Tibial artery (tissue), 4 donors: ENCODE results near the gene DGCR2.

Source experiments
- DNase-seq, 2 donors: peaks; one replicate each; pipeline ENCODE4 v3.0.0-alpha.2; 2019
- H3K27ac ChIP-seq, 2 donors: fragments of 200-600 bp; sonication (generic) in 1 of 2; 1 replicate in 1 of 2; 2 replicates in 1 of 2; pipeline ENCODE4 v1.5.1; 2018 to 2019; ENCODE audit warnings: mild to moderate bottlenecking in 1 of 2
- H3K27me3 ChIP-seq, 2 donors: fragments of 200-600 bp; sonication (generic) in 1 of 2; one replicate each; pipeline versions ENCODE4 v1.5.1 to v1.6.0; 2016 to 2019
- H3K36me3 ChIP-seq, 3 donors: fragments of 200-600 bp; sonication (generic) in 2 of 3; one replicate each; pipeline ENCODE4 v1.5.1; 2016 to 2019; ENCODE audit warnings: mild to moderate bottlenecking in 2 of 3
- H3K4me1 ChIP-seq, 4 donors: fragments of 200-600 bp; sonication (generic) in 2 of 4; 1 replicate in 3 of 4; 2 replicates in 1 of 4; pipeline ENCODE4 v1.5.1; 2016 to 2019
- H3K4me3 ChIP-seq, 2 donors: fragments of 200-600 bp; sonication (generic) in 1 of 2; 1 replicate in 1 of 2; 2 replicates in 1 of 2; pipeline ENCODE4 v1.5.1; 2018 to 2019; ENCODE audit warnings: mild to moderate bottlenecking in 2 of 2
- H3K9me3 ChIP-seq, 3 donors: fragments of 200-600 bp; sonication (generic) in 1 of 3; one replicate each; pipeline ENCODE4 v1.5.1; 2016 to 2019
- CTCF ChIP-seq, 2 experiments: fragments of 200-600 bp in 1 of 2; fragments of 450-650 bp in 1 of 2; IDR thresholded peaks; one replicate each; pipeline ENCODE4 v1.5.1; 2017 to 2019; ENCODE audit warnings: antibody characterized with exemption in 2 of 2, mild to moderate bottlenecking in 1 of 2, moderate library complexity in 1 of 2
- intact Hi-C: fragments of 100-400 bp; cut with DNase I; formaldehyde crosslinking; loops from one replicate; pipeline ENCODE4 v1.15.0; 2023; ENCODE audit warnings: low total_unique reads

DGCR2 gene

GRCh38 chr22:19022755-19023154 is 99.5 kb downstream of the DGCR2 start:
- no peak for DNase-seq

GRCh38 chr22:19019679-19020032 is 102.6 kb downstream of the DGCR2 start:
- Histone ChIP-seq H3K9me3 (no peaks in the 10 kb centered on the region), H3K27me3 (peaks cover 0 to 28% of the 10 kb centered on the region in 2 donors), H3K4me1 (no peaks in the 10 kb centered on the region), H3K4me3 (no peak overlapping the region), H3K36me3 (no peaks in the 10 kb centered on the region), H3K27ac (no peak overlapping the region)
- intact Hi-C loops, result no loop called here
- TF ChIP-seq CTCF (IDR thresholded peaks at IDR 0.05), result no peak
- no peak for DNase-seq

More at GRCh38 chr22:19022755-19023154, 99.5 kb downstream of the DGCR2 start:
- no peak overlapping the region for H3K27ac ChIP-seq
- H3K9me3 ChIP-seq, result no peaks in the 10 kb centered on the region
- peaks cover 0 to 29% of the 10 kb centered on the region in 2 donors for H3K27me3 ChIP-seq
- TF ChIP-seq CTCF (IDR thresholded peaks at IDR 0.05), result no peak
- H3K4me3 ChIP-seq, result no peak overlapping the region
- no peaks in the 10 kb centered on the region for H3K4me1 ChIP-seq
- intact Hi-C loops, result no loop called here
- H3K36me3 ChIP-seq, result no peaks in the 10 kb centered on the region

- Histone ChIP-seq H3K4me1 (no peaks in the 10 kb centered on the region), H3K27ac (no peak overlapping the region), H3K27me3 (peaks cover 0 to 28% of the 10 kb centered on the region in 2 donors), H3K4me3 (no peak overlapping the region), H3K36me3 (no peaks in the 10 kb centered on the region), H3K9me3 (no peaks in the 10 kb centered on the region)
- TF ChIP-seq CTCF (IDR thresholded peaks at IDR 0.05), result no peak
- DNase-seq, result no peak
- intact Hi-C loops, result no loop called here
These were observed 103.1 kb downstream of the DGCR2 start for GRCh38 chr22:19019029-19019678.

GRCh38 chr22:19018256-19018655 is 104.0 kb downstream of the DGCR2 start:
- H3K4me1 ChIP-seq, result no peaks in the 10 kb centered on the region
- peaks cover 0 to 25% of the 10 kb centered on the region in 2 donors for H3K27me3 ChIP-seq
- H3K4me3 ChIP-seq, result no peak overlapping the region
- no peak for DNase-seq
- intact Hi-C loops, result no loop called here
- no peaks in the 10 kb centered on the region for H3K36me3 ChIP-seq
- no peaks in the 10 kb centered on the region for H3K9me3 ChIP-seq
- no peak for TF ChIP-seq CTCF (IDR thresholded peaks at IDR 0.05)
- H3K27ac ChIP-seq, result no peak overlapping the region

GRCh38 chr22:19016081-19016766 is 106.0 kb downstream of the DGCR2 start:
- no peak overlapping the region for H3K4me3 ChIP-seq
- H3K27me3 ChIP-seq, result peaks cover 0 to 21% of the 10 kb centered on the region in 2 donors
- no peak overlapping the region for H3K27ac ChIP-seq
- no peak for DNase-seq
- H3K9me3 ChIP-seq, result no peaks in the 10 kb centered on the region
- TF ChIP-seq CTCF (IDR thresholded peaks at IDR 0.05), result no peak
- no peaks in the 10 kb centered on the region for H3K36me3 ChIP-seq
- intact Hi-C loops, result no loop called here
- no peaks in the 10 kb centered on the region for H3K4me1 ChIP-seq
